Measurements from ENCODE around the gene APOA5.

The APOA5 gene, protein sequence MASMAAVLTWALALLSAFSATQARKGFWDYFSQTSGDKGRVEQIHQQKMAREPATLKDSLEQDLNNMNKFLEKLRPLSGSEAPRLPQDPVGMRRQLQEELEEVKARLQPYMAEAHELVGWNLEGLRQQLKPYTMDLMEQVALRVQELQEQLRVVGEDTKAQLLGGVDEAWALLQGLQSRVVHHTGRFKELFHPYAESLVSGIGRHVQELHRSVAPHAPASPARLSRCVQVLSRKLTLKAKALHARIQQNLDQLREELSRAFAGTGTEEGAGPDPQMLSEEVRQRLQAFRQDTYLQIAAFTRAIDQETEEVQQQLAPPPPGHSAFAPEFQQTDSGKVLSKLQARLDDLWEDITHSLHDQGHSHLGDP

DNA sequence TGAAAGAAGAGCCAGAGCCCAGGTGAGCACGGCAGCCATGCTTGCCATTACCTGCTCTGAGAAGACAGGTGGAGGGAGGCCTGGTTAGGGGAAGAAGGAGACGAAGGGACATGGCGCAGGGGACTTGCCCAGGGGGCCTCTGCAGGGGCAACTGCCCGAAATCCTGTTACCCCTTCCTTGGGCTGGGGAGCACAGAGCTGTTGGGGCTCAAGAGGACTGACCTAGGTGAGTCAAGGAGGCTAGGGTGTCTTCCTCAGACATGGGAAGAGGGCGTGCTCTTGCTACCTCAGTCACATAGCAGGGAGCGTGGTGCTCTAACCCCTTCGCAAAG lies at the start of gene APOA5:
APOA5 (minus strand) TSS at position 67 of the 331 bp plus-strand sequence; CDS start at position 48, 19 bp downstream.
- no peak within 1 kb of the TSS for H3K9ac ChIP-seq (ENCODE audit: insufficient read length)
- TF ChIP-seq EZH2 (IDR thresholded peaks at IDR 0.05) (no peak), POLR2AphosphoS5 (IDR thresholded peaks at IDR 0.05; ENCODE audit: borderline replicate concordance, low read depth, low read length) (no peak), FOXP2 (optimal IDR thresholded peaks at IDR 0.05; ENCODE audit: control extremely low read depth, extremely low read length, insufficient read depth) (no peak)

DNA sequence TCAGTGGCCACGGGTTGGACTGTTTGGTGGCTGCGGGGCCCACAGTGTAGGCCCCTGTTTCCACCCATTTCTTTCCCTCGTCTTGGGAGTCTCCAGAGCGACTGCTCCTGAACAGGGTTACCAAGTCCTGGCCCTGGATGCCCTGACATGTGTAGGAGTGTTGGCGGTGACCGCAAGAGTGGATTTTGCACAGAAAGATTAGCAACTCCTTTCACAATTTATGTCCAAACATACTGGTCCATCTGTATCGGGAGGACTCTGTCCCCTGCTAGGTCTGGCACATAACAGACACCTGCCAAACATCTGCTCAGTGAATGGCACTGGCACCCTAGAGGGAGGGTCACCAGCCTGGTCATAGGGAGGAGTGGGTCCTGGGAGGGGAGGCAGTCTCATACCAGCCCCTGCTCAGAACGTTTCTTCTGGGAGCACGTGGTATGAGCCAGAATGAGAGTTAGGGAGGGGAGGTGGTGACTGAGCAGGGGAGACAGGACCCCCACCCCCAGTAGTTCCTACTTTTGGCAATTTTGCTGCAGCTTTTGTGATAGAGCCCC lies 49.1 kb upstream of the APOA5 start:
- no peak for DNase-seq (ENCODE audit: low read depth, low spot score)
- Histone ChIP-seq H3K4me3 (no peak overlapping the region), H3K9ac (ENCODE audit: insufficient read length) (no peak overlapping the region), H3K9me3 (ENCODE audit: low read depth, low read length) (no peaks in the 10 kb centered on the region), H3K27ac (no peak overlapping the region), H3K36me3 (ENCODE audit: insufficient read depth, low read length) (peaks cover 20% of the 10 kb centered on the region)
- TF ChIP-seq EZH2 (IDR thresholded peaks at IDR 0.05) (no peak), POLR2AphosphoS5 (IDR thresholded peaks at IDR 0.05; ENCODE audit: borderline replicate concordance, low read depth, low read length) (no peak), FOXP2 (optimal IDR thresholded peaks at IDR 0.05; ENCODE audit: control extremely low read depth, extremely low read length, insufficient read depth) (no peak)

More for the DNA sequence above, at the start of gene APOA5:
- H3K4me3 ChIP-seq = peak within 1 kb of the TSS; percentile 24
- no peak within 1 kb of the TSS for H3K27ac ChIP-seq
- H3K36me3 ChIP-seq (ENCODE audit: insufficient read depth, low read length) = peaks cover 2% of the 10 kb centered on the region
- no peaks in the 10 kb centered on the region for H3K9me3 ChIP-seq (ENCODE audit: low read depth, low read length)
- DNase-seq (ENCODE audit: low read depth, low spot score) = no peak

GRCh38 chr11:116840224-116840745 lies 48.6 kb upstream of the APOA5 start:
- TF ChIP-seq FOXP2 (optimal IDR thresholded peaks at IDR 0.05; ENCODE audit: control extremely low read depth, extremely low read length, insufficient read depth) (no peak), EZH2 (IDR thresholded peaks at IDR 0.05) (no peak), POLR2AphosphoS5 (IDR thresholded peaks at IDR 0.05; ENCODE audit: borderline replicate concordance, low read depth, low read length) (no peak)
- Histone ChIP-seq H3K27ac (no peak overlapping the region), H3K9ac (ENCODE audit: insufficient read length) (no peak overlapping the region), H3K9me3 (ENCODE audit: low read depth, low read length) (no peaks in the 10 kb centered on the region), H3K36me3 (ENCODE audit: insufficient read depth, low read length) (peaks cover 14% of the 10 kb centered on the region; the same call in 1 of the 2 replicates), H3K4me3 (no peak overlapping the region)
- DNase-seq (ENCODE audit: low read depth, low spot score) = no peak

GRCh38 chr11:116838321-116839084 lies 46.8 kb upstream of the APOA5 start:
- H3K4me3 ChIP-seq = no peak overlapping the region
- no peaks in the 10 kb centered on the region for H3K9me3 ChIP-seq (ENCODE audit: low read depth, low read length)
- TF ChIP-seq POLR2AphosphoS5 (IDR thresholded peaks at IDR 0.05; ENCODE audit: borderline replicate concordance, low read depth, low read length) (no peak), EZH2 (IDR thresholded peaks at IDR 0.05) (no peak), FOXP2 (optimal IDR thresholded peaks at IDR 0.05; ENCODE audit: control extremely low read depth, extremely low read length, insufficient read depth) (no peak)
- DNase-seq (ENCODE audit: low read depth, low spot score) = no peak
- peaks cover 3% of the 10 kb centered on the region; the same call in 1 of the 2 replicates for H3K36me3 ChIP-seq (ENCODE audit: insufficient read depth, low read length)
- H3K9ac ChIP-seq (ENCODE audit: insufficient read length) = no peak overlapping the region
- H3K27ac ChIP-seq = no peak overlapping the region

- Histone ChIP-seq H3K4me3 (no peak within 1 kb of the TSS), H3K27ac (no peak within 1 kb of the TSS), H3K36me3 (ENCODE audit: insufficient read depth, low read length) (no peaks in the 10 kb centered on the region), H3K9me3 (ENCODE audit: low read depth, low read length) (no peaks in the 10 kb centered on the region), H3K9ac (ENCODE audit: insufficient read length) (no peak within 1 kb of the TSS)
- TF ChIP-seq FOXP2 (optimal IDR thresholded peaks at IDR 0.05; ENCODE audit: control extremely low read depth, extremely low read length, insufficient read depth) (no peak), EZH2 (IDR thresholded peaks at IDR 0.05) (no peak), POLR2AphosphoS5 (IDR thresholded peaks at IDR 0.05; ENCODE audit: borderline replicate concordance, low read depth, low read length) (no peak)
- no peak for DNase-seq (ENCODE audit: low read depth, low spot score)
These were observed 45.8 kb upstream of the APOA5 start, which contains the start of gene APOA1 for GRCh38 chr11:116837231-116838091. Gene APOA1 (minus strand): TSS chr11:116837622. CDS start chr11:116837387, 235 bp downstream.

- Histone ChIP-seq H3K4me3 (no peak overlapping the region), H3K36me3 (ENCODE audit: insufficient read depth, low read length) (no peaks in the 10 kb centered on the region), H3K27ac (no peak overlapping the region), H3K9me3 (ENCODE audit: low read depth, low read length) (no peaks in the 10 kb centered on the region), H3K9ac (ENCODE audit: insufficient read length) (no peak overlapping the region)
- TF ChIP-seq POLR2AphosphoS5 (IDR thresholded peaks at IDR 0.05; ENCODE audit: borderline replicate concordance, low read depth, low read length) = no peak
- no peak for TF ChIP-seq EZH2 (IDR thresholded peaks at IDR 0.05)
- no peak for TF ChIP-seq FOXP2 (optimal IDR thresholded peaks at IDR 0.05; ENCODE audit: control extremely low read depth, extremely low read length, insufficient read depth)
- DNase-seq (ENCODE audit: low read depth, low spot score) = no peak
These were observed 44.9 kb upstream of the APOA5 start for GRCh38 chr11:116836632-116836991.

GRCh38 chr11:116835791-116836631 lies 44.3 kb upstream of the APOA5 start:
- Histone ChIP-seq H3K27ac (no peak overlapping the region), H3K36me3 (ENCODE audit: insufficient read depth, low read length) (no peaks in the 10 kb centered on the region), H3K4me3 (peak overlapping the region; percentile 82), H3K9ac (ENCODE audit: insufficient read length) (peak overlapping the region; percentile 68), H3K9me3 (ENCODE audit: low read depth, low read length) (no peaks in the 10 kb centered on the region)
- TF ChIP-seq EZH2 (IDR thresholded peaks at IDR 0.05) = no peak
- peak; percentile 66; the same call in 1 of the 2 replicates for TF ChIP-seq POLR2AphosphoS5 (IDR thresholded peaks at IDR 0.05; ENCODE audit: borderline replicate concordance, low read depth, low read length)
- TF ChIP-seq FOXP2 (optimal IDR thresholded peaks at IDR 0.05; ENCODE audit: control extremely low read depth, extremely low read length, insufficient read depth) = peak; percentile 22
- DNase-seq (ENCODE audit: low read depth, low spot score) = peak; percentile 42

Data from SK-N-MC (cell line).